Mesenteric fat pad (tissue), 1 donor: ENCODE data around the gene RAB20. TPM values are rescaled to one million over a fixed set of nuclear protein-coding genes. Genes with fewer than 3 reads are reported as not detected.
"Not testable (repeated sequence)": the region's sequence is repeated elsewhere in the genome, so short reads cannot be mapped to it uniquely, and the experiment has no call there.

ENCODE experiments used
- DNase-seq: peaks from one replicate; pipeline ENCODE4 v3.0.0-alpha.2; 2020; ENCODE audit warnings: low spot score
- long read RNA-seq: library from polyadenylated mRNA; unstranded; transcript quantifications from one replicate; pipeline ENCODE4 v2.0.0, GENCODE V29; 2020
- total RNA-seq: library from RNA; stranded (reverse); fragmentation: NEBNext Ultra II Directional; extraction: Animal tissue kit (Norgen Biotek cat#: 25700); gene quantifications from one replicate; pipeline ENCODE4 v1.2.1, GENCODE V29; 2021
- donor health status: DM: yes; HTN: yes; CAD: no.

The RAB20 gene, protein sequence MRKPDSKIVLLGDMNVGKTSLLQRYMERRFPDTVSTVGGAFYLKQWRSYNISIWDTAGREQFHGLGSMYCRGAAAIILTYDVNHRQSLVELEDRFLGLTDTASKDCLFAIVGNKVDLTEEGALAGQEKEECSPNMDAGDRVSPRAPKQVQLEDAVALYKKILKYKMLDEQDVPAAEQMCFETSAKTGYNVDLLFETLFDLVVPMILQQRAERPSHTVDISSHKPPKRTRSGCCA
- 61.6 TPM for total RNA-seq
- long read RNA-seq, transcript RAB20-201 (2 exons, 1,518 nt), result major isoform, 494 of 520 reads
- long read RNA-seq, partial matches to known transcripts, result 3 of 520 reads
- long read RNA-seq, other reads (novel, unspliced or antisense), result 23 of 520 reads

DNA sequence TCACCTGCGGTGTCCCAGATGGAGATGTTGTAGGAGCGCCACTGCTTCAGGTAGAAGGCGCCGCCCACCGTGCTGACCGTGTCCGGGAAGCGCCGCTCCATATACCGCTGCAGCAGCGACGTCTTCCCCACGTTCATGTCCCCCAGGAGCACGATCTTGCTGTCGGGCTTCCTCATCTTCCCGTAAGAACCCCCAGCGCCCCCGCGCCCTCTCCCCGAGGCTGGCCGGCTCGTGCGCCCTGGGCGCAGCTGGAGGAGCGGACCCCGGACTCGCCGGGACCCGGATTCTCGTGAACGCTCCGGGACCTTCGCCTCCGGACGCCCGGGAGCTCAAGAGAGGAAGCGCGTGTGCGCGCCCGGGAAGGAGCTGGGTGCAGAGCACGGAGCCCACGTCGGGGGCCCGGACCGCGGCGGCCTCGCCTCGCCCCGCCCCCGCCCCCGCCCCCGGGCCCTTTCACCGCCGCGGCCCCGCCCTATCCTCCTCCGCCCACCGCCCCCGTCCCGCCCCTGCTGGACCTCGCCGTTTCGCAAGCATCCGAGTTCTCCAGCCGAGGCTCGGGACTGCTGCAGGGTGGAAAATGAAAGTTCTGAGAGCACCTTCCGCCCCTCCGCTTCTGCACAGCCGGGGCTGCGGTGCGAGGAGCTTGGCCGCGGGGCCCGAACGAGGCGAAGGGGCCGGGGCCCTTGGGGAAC, at the start of gene RAB20:
Gene RAB20, minus strand, starts transcription at position 379 of the 692 bp plus-strand sequence. Its CDS starts 203 bp downstream, at position 176.
- peak; percentile 94 for DNase-seq

DNA sequence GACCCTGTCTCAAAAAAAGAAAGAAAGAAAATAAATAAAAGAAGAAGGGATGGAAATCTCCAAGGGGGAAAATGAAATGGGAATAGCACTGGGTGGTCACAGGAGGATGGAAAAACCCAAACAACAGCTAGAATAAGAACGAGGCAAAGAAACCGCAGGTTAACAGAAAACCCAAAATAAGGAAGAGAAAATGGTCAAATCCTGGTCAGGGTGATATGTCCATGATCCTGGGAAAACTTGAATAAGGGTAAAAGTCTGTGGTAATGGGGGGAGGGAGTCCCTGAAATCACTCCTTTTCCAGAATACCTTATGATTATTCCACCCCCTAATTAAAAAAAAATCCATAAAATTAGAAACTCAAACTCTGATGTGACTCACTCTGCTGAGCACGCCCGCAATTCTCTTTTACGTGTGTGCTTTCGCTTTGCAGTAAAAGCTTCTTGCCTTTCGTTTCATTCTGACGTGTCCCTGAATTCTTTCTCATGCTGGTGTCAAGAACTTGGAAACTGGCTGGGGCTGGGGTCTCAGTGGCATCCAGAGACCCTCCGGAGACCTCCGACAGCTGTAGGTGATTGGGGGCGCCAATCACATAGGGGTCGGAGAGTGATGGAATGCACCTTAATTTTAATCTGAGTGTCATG, 49.6 kb upstream of the RAB20 start:
- no peak for DNase-seq

DNA sequence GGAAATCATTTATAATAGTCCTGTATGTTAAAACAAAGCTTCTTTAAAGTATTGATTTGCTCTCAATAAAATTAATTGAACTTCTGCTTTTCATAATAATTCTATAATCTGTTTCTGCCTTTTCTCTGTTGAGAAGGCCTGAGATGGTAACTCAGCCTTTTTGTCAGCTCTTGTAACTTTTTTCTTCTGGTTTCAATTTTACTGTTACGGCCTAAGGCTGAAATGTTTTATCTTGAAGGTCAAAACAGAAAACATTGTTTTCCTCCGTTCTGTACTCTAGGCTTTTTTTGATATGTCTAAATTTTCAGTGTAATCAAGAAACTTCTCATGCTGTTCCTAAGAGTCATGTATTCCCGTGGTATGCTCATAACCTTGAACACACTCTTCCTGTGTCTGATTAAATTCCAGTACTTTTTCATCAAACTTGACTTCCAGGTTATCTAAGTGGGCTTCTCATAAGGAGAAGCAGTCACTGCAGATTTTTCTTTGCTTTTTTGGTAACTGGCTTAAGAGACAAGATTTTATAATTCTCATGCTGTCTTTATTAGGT, 46.2 kb upstream of the RAB20 start:
- DNase-seq, result no peak

DNA sequence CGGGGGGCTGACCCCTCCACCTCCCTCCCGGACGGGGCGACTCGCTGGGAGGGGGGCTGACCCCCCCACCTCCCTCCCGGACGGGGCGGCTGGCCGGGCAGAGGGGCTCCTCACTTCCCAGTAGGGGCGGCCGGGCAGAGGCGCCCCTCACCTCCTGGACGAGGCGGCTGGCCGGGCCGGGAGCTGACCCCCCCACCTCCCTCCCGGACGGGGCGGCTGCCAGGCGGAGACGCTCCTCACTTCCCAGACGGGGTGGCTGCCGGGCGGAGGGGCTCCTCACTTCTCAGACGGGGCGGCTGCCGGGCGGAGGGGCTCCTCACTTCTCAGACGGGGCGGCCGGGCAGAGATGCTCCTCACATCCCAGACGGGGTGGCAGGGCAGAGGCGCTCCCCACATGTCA, 44.8 kb upstream of the RAB20 start:
- DNase-seq, result not testable (repeated sequence)

DNA sequence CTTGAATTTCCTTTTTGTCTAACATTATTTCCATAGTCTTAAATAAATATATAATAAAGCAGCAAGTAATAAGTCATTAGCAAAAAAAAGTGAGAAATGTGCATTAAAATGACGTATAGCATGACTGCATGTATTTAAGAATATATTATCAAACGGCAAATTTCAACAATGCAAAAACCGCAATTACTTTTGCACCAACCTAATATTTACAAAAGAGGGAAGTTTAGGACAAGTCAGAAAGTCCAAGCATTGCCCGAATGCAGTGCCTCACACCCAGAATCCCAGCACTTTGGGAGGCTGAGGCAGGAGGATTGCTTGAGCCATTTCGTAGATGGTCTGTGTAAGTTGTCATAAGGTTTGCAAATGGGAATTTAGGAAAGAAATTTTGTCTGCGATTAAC, 43.6 kb upstream of the RAB20 start:
- DNase-seq, result no peak

DNA sequence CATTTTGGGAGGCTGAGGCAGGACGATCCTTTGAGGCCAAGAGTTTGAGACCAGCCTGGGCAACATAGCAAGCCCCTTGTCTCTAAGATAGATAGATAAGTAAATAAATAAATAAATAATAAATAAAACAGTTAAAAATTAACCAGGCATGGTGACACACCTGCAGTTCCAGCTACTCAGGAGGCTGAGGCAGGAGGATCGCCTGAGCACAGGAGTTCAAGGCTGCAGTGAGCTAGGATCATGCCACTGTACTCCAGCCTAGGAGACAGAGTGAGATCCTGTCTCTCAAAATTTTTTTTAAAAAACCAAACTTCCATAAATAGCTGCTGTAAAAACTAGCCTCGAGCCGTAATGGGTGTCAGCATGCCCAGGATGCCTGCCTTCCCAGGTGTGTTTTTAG, 39.5 kb upstream of the RAB20 start:
- DNase-seq, result no peak

DNA sequence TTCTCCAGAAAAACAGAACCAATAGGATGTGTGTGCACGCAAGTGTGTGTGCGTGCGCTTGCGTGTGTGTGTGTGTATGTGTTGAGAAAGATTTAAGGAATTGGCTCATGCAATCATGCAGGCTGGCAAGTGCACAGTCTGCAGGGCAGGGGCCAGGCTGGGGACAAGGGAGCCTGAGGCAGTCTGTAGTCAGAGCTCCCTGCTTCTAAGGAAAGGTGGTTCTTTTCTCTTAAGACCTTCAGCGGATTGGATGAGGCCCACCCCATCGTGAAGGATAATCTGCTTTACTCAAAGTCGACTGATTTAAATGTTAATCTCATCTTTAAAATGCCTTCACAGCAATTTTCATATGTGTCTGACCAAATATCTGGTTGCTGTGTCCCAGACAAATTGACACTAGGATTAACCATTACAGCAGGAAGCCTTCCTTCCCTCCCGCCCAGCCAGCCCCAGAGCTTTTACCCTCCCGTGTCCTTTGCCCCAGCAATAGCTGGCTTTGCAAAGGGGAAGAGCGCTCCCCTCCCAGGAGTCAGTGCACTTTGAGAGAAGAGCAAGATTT, 38.8 kb upstream of the RAB20 start:
- no peak for DNase-seq

DNA sequence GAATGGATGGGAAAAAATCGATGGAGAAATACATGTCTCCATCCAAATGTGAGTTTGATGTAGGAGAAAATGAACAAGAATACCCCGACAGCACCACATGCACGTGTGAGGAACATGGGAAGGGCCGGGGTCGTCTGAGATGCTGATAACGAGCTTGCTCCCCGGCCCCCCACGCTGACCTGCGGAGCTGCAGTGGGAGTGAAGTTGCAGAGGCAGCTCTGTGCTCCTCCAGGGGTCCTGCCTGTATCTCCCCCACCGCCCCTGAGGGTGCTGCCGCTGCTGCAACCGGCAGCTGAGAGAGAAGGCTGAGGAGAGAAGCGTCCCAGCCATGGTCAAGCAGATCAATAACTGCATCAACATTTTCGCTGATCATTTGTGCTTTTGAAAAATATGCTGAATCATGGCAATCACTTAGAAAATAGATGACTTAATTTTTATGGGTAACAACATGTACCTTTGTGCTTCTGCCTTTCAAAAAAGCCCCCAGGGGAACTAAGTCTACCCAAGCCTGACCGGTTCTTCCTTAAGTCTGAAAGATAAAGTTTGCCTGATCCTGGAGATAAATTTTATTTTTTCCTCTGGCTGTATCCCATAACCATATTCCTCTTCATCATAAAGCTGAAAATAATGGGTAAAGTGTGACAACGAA, 35.6 kb upstream of the RAB20 start:
- no peak for DNase-seq

DNA sequence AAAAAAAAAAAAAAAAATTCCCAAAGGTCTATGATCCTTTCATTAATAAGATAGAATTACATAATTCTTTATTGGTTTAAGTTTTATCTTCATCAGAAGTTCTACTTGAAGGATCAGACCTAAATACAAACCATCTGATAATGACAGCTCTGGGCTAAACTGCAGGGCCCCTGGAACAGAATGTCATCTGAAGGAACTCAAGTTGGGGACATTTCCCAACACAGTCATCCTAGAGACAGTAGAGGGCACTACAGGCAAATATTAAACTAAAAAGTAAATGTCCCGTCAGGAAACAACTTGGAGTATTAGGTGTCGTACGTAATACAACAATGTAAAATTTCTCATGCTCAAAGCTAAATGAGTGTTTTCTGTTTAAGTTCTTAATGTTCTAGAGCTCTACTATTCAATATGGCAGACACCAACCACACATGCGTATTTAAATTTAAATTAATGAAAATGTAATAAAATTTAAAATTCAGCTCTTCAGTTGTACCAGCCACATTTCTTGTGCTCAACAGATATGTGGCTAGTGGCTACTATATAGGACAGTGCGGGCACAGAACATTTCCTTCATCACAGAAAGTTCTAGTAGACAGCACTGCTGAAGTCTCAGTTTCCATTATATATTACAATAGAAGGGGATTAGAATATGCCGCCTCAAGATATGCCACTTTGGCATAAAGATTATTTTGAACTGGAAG, 32.1 kb upstream of the RAB20 start:
- DNase-seq, result no peak

DNA sequence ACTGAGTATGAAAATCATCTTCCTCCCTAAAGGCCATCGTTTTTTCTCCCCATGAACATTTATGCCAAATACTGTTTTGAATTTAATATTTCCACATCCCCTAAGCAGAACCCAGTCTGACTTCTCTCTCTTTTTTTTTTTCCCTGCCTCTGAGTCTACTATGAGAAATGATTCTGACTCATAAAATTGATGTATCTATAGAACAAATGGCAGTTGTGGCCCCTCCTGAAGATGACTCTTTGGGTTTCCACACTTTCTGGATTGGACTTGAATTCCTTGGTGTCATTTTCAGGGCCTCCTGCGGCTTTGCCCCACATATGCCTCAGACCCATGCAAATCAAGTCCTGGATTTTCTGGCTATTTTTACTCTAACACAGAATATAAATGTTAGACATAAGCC, 31.1 kb upstream of the RAB20 start:
- no peak for DNase-seq

DNA sequence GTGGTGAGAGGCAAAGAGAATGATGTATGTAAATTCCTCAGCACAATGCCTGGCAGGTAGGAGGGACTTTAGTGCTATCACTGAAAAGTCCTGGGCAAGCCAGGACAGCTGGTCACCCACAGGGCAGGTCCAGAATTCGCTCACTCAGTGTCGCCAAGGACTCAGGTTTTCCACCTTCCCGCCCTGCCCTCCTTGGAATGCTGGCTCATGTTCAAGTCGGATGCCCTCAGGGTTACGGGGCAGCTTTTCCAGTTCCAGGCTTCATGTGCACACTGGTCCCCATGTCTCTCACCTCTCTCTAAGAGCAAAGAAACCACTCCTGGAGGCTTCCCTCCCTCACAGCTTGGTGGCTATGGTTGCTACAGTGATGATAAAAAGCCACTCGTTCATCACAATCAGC, 29.1 kb upstream of the RAB20 start:
- DNase-seq, result no peak

DNA sequence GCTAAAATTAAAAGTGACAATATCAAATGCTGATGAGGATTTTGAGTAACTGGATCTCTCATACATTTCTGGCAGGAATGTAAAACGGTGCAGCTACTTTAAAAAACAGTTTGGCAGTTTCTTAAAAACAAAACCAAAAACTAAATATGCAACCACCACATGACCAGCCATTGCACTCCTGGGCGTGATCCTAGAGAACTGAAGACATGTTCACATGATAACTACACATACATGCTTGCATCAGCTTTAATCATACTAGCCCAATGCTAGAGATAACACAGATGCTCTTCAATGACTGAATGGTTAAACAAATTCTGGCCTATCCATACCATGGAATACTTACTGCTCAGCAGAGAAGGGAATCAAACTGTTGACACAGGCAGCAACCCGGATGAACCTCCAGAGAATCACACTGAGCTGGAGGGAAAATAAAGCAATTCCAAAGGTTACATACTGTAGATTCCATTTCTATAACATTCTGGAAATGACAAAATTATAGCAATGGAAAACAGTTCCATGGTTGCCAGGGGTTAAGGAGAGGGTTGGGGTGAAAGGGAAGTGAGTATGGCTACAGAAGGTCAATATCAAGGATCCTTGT, 28.4 kb upstream of the RAB20 start:
- no peak for DNase-seq

DNA sequence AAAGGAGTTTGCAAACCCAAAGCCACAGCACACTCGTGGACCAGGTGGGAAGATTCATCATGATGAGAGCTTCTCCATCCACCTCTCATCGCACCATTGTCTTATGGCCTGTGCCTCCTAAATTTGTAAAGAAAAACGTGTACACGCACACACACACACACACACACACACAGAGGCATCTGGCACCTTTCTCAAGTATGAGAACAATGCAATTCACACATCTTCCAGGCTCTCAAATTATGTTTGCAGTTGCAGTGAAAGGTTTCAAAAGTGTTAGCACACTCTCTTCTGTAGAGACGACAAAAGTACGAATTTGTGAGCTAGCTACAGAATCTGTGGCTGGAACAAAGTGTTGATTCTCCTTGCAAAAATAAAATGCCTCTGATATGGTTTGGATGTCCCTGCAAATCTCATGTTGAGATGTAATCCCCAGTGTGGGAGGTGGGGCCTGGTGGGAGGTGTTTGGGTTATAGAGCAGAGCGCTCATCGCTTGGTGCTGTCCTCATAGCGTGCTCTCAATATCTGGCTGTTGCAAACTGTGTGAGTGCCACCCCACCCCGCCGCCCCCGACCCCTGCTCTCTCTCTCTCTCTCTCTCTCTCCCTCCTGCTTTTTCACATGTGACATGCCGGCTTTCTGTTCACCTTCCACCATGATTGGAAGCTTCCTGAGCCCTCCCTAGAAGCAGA, 21.8 kb upstream of the RAB20 start:
- DNase-seq, result peak; percentile 57

DNA sequence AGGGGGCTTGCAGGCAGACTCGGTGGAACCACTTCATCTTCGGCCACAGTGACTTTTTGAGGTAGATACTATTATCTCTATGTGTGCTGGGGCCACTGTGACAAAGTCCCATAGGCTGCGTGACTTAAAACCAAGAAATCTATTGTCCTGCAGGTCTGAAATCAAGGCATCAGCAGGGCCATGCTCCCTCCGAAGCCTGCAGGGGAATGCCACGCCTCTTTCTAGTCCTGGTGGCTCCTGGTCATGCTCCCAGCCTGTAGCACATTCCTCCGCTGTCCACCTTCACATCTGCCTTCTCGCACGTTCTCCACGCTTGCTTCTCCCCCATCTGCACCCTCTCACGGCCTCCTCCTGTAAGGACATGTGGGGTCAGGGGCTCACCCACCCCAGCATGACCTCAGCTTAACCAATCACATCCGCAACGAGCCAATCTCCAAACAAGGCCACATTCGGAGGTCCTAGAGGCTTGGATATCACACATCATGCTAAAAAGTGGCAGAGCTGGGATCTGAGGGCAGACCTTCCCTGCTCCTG, 21.0 kb upstream of the RAB20 start:
- DNase-seq, result peak; percentile 68

DNA sequence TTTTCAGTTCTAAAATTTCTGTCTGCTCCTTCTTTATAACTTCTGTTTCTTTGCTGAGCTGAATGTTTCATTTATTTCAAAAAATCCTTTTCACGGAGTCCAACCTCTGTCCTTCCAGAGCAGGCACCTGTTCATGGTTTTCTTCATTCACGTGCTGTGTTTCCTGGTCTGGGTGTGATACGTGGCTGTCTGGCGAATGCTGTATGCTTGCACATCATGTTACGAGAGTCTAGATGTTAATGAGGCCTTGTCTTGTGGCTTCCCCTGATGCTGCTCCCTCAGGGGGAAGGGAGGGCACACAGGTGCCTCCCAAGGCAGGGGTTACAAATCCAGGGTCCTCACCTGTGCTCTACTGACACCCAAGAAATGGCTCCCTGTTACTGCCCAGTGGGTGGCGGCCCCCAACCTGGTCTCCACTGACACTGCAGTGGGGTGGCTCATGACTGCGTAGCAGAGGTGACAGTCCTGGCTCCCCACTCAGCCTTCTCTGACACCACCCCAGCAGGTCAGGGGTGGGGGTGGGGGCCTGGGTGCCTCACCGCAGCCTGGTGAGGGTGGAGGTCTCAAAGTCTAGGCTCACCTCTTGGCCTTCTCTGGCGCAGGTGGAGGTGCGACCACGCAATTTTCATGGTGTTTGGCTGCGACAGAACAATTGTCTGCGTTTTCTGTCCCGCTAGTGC, 20.1 kb upstream of the RAB20 start:
- DNase-seq, result peak; percentile 47

DNA sequence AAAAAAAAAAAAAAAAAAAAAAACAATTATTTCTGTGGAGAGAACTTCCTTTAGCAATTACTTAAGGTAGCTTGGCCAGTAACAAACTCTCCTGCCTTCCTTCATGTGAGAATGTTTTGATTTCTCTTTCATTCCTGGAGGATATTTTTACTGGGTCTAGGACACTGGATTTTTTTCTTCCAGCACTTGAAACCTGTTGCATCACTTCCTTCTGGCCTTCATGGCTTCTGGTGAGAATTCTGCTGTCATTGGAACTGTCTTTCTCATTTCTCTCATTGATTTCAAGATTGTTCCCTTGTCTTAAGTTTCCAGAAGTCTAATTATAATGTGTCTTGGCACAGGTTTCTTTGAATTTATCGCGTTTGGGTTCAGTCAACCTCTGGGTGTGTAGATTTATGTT, 19.3 kb upstream of the RAB20 start:
- DNase-seq, result no peak

DNA sequence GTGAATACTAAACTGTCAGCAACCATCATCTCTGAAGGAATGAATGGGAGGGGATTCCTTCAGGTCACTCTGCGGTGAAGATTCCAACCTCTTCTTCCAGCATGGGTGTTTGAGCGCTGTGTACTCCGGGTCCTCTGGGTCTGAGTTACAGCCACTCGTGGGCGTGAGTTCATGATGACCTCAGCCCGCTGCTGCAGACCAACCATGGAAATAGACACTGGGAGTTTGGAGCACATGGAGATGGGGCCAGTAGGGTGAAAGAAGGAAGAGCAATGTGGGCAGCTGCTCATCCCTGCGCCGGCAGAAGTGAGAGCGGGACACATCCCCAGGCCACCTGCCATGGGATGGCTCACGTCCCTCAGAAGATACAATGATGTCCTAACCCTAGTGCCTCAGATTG, 16.8 kb upstream of the RAB20 start:
- no peak for DNase-seq

DNA sequence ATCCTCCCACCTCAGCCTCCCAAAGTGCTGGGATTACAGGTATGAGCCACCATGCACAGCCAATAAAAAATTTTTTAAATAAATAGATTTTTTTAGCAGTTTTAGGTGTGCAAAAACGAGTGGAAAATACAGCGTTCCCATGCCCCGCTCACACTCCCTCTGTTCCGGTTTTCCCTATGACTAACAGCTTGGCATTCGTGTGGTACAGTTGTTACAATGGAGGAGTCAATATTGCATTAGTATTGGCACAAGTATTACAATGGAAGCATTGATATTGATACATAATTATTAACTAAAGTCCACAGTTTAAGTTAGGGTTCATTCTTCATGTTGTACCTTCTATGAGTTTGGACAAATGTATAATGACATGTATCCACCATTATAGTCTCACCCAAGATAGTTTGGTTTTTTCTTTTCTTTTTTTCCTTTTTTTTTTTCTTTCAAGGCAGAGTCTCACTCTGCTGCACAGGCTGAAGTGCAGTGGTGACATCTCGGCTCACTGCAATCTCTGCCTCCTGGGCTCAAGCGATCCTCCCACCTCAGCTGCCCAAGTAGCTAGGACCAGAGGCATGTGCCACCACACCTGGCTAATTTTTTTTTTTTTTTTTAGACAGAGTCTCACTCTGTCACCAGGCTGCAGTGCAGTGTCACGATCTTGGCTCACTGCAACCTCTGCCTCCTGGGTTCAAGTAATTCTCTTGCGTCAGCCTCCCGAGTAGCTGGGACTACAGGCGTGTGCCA, 15.4 kb upstream of the RAB20 start:
- DNase-seq, result no peak
